ENCODE measurements around the gene LRRC28. TPM values are rescaled to one million over a fixed set of nuclear protein-coding genes. Genes with fewer than 3 reads are reported as not detected.

Gene LRRC28
- total and polyA plus RNA-seq, 2 of the 4 experiments (the other 2 are of a cell fraction): 12.7 to 21.1 TPM

- Histone ChIP-seq H3K18ac (ENCODE audit: low read depth, low read length) (no peak overlapping the region), H2AK9ac (replicated peaks; ENCODE audit: low read depth, low read length, poor library complexity) (no peak overlapping the region), H3K4me2 (ENCODE audit: low read depth, low read length) (no peak overlapping the region), H4K8ac (ENCODE audit: low read depth in 2 of 2, low read length in 2 of 2) (no peak overlapping the region), H3K56ac (ENCODE audit: extremely low read depth, insufficient read depth, low read length) (no peak overlapping the region), H3K27me3 (ENCODE audit: control insufficient read depth, insufficient read depth, low read length) (no peaks in the 10 kb centered on the region), H4K20me1 (ENCODE audit: insufficient read depth, low read length) (peaks cover 3% of the 10 kb centered on the region; the same call in 1 of the 2 replicates), H3K4me1 (ENCODE audit: control insufficient read depth, insufficient read depth, low read length) (no peaks in the 10 kb centered on the region), H2BK20ac (ENCODE audit: low read depth, low read length) (no peak overlapping the region), H3K4me3 (ENCODE audit: insufficient read depth, low read depth, low read length) (no peak overlapping the region), H3K9ac (ENCODE audit: low read depth, low read length) (no peak overlapping the region), H4K91ac (ENCODE audit: insufficient read depth, low read depth, low read length) (no peak overlapping the region), H3K9me3 (ENCODE audit: control insufficient read depth, insufficient read depth, low read length) (no peaks in the 10 kb centered on the region), H3K27ac (ENCODE audit: insufficient read depth, low read length) (no peak overlapping the region), H3K23ac (ENCODE audit: low read depth, low read length) (no peak overlapping the region), H2AFZ (replicated peaks; ENCODE audit: low read length, poor library complexity) (no peak overlapping the region), H2BK15ac (ENCODE audit: low read depth, low read length) (no peak overlapping the region), H3K9me1 (ENCODE audit: insufficient read depth, low read length) (0 out of 2 replicates have a peak, but pooled peaks cover 3% of the 10 kb centered on the region), H2BK5ac (ENCODE audit: low read depth, low read length, poor library complexity, severe bottlenecking) (no peak overlapping the region), H3K4ac (ENCODE audit: low read depth, low read length) (no peak overlapping the region), H2AK5ac (ENCODE audit: low read depth, low read length) (no peak overlapping the region), H3K36me3 (ENCODE audit: control insufficient read depth, insufficient read depth, low read length) (0 out of 2 replicates have a peak, but pooled peaks cover 1% of the 10 kb centered on the region), H2BK120ac (ENCODE audit: low read depth, low read length) (no peak overlapping the region), H4K5ac (ENCODE audit: low read depth, low read length) (no peak overlapping the region), H3K79me1 (ENCODE audit: low read depth in 1 of 2, low read length in 2 of 2) (no peaks in the 10 kb centered on the region; a peak in 2 of 4 replicates), H3K14ac (replicated peaks; ENCODE audit: low read depth, low read length) (no peak overlapping the region)
- dilution Hi-C loops (cut with HindIII; ENCODE audit: low sequenced_read_pairs, unreplicated experiment) (loop anchor here (25.0 kb wide), 1 partner anchor 95 kb away; the partner anchor contains the start of gene SYNM), intact Hi-C loops (cut with micrococcal nuclease) (no loop called here), in situ Hi-C loops (cut with MboI; ENCODE audit: low sequenced_read_pairs) (loop anchor here (25.0 kb wide), 1 partner anchor 770 kb away; no protein-coding TSS in a partner anchor)
- ATAC-seq (ENCODE audit: low read depth) (no peak), DNase-seq (no peak)
- no peak for TF ChIP-seq SMC3 (IDR thresholded peaks at IDR 0.05; ENCODE audit: low read depth, low read length)
- TF ChIP-seq BHLHE40 (IDR thresholded peaks at IDR 0.05; ENCODE audit: low read depth, low read length): no peak
- TF ChIP-seq MAZ (IDR thresholded peaks at IDR 0.05; ENCODE audit: borderline replicate concordance, low read depth, low read length): no peak
- no peak for TF ChIP-seq RAD21 (IDR thresholded peaks at IDR 0.05; ENCODE audit: low read length)
- no peak for TF ChIP-seq USF2 (IDR thresholded peaks at IDR 0.05; ENCODE audit: low read depth, low read length)
- no peak for TF ChIP-seq CEBPB (IDR thresholded peaks at IDR 0.05; ENCODE audit: low read depth, low read length)
- TF ChIP-seq RFX5 (IDR thresholded peaks at IDR 0.05; ENCODE audit: low read depth, low read length): no peak
- TF ChIP-seq MAFK (IDR thresholded peaks at IDR 0.05; ENCODE audit: low read depth, low read length): no peak
- TF ChIP-seq, protein P1, sequence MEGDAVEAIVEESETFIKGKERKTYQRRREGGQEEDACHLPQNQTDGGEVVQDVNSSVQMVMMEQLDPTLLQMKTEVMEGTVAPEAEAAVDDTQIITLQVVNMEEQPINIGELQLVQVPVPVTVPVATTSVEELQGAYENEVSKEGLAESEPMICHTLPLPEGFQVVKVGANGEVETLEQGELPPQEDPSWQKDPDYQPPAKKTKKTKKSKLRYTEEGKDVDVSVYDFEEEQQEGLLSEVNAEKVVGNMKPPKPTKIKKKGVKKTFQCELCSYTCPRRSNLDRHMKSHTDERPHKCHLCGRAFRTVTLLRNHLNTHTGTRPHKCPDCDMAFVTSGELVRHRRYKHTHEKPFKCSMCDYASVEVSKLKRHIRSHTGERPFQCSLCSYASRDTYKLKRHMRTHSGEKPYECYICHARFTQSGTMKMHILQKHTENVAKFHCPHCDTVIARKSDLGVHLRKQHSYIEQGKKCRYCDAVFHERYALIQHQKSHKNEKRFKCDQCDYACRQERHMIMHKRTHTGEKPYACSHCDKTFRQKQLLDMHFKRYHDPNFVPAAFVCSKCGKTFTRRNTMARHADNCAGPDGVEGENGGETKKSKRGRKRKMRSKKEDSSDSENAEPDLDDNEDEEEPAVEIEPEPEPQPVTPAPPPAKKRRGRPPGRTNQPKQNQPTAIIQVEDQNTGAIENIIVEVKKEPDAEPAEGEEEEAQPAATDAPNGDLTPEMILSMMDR (conservative IDR thresholded peaks at IDR 0.05; ENCODE audit: low read depth, low read length): no peak
- TF ChIP-seq POLR2A (IDR thresholded peaks at IDR 0.05; ENCODE audit: low read depth, low read length): no peak
- CTCF ChIA-PET: interaction anchor here (1.0 to 2.3 kb wide), 2 partner anchors 8 to 102 kb away, joined by 3 to 6 read pairs; partner anchors contain the start of gene SYNM
- WGBS, 2 experiments (ENCODE audit: extremely low coverage in 2 of 2, insufficient read length in 1 of 2): no CpG with 5 or more reads among the region's 3 CpGs
- POLR2A ChIA-PET (ENCODE audit: unreplicated experiment): no interaction called here
- no TSS peak for BruUV-seq (replicated peaks)
Observed at GRCh38 chr15:99207672-99208071, 43.6 kb upstream of the LRRC28 start.
